Tibial artery (tissue), 4 donors: ENCODE measurements around the gene MYL9.
"Not testable (repeated sequence)": the region's sequence is repeated elsewhere in the genome, so short reads cannot be mapped to it uniquely, and the experiment has no call there.

Source experiments
- DNase-seq, 2 donors: peaks; one replicate each; pipeline ENCODE4 v3.0.0-alpha.2; 2019
- H3K27ac ChIP-seq, 2 donors: fragments of 200-600 bp; sonication (generic) in 1 of 2; 1 replicate in 1 of 2; 2 replicates in 1 of 2; pipeline ENCODE4 v1.5.1; 2018 to 2019; ENCODE audit warnings: mild to moderate bottlenecking in 1 of 2
- H3K27me3 ChIP-seq, 2 donors: fragments of 200-600 bp; sonication (generic) in 1 of 2; one replicate each; pipeline versions ENCODE4 v1.5.1 to v1.6.0; 2016 to 2019
- H3K36me3 ChIP-seq, 3 donors: fragments of 200-600 bp; sonication (generic) in 2 of 3; one replicate each; pipeline ENCODE4 v1.5.1; 2016 to 2019; ENCODE audit warnings: mild to moderate bottlenecking in 2 of 3
- H3K4me1 ChIP-seq, 4 donors: fragments of 200-600 bp; sonication (generic) in 2 of 4; 1 replicate in 3 of 4; 2 replicates in 1 of 4; pipeline ENCODE4 v1.5.1; 2016 to 2019
- H3K4me3 ChIP-seq, 2 donors: fragments of 200-600 bp; sonication (generic) in 1 of 2; 1 replicate in 1 of 2; 2 replicates in 1 of 2; pipeline ENCODE4 v1.5.1; 2018 to 2019; ENCODE audit warnings: mild to moderate bottlenecking in 2 of 2
- H3K9me3 ChIP-seq, 3 donors: fragments of 200-600 bp; sonication (generic) in 1 of 3; one replicate each; pipeline ENCODE4 v1.5.1; 2016 to 2019
- CTCF ChIP-seq, 2 experiments: fragments of 200-600 bp in 1 of 2; fragments of 450-650 bp in 1 of 2; IDR thresholded peaks; one replicate each; pipeline ENCODE4 v1.5.1; 2017 to 2019; ENCODE audit warnings: antibody characterized with exemption in 2 of 2, mild to moderate bottlenecking in 1 of 2, moderate library complexity in 1 of 2
- intact Hi-C: fragments of 100-400 bp; cut with DNase I; formaldehyde crosslinking; loops from one replicate; pipeline ENCODE4 v1.15.0; 2023; ENCODE audit warnings: low total_unique reads

MYL9 gene

DNA sequence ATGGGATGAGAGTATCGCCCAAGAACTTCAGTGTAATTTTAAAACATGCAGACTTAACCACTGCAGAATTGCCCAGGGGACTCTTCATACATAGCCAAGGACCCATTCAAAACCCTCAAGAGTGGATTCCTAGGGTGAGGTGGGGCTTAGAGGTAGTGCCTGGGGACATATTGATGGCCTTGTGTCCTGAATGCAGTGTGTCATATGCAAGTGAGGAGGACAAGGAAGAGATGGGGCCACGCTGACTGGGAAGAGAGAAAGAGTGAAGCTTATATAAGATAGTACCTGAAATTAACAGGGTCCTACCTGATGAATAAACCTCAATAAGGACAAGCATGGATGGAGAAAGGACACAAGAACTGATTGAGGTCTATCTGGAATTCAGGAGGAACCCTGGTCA lies 13.9 kb downstream of the MYL9 start:
- Histone ChIP-seq H3K9me3 (no peaks in the 10 kb centered on the region), H3K4me3 (no peak overlapping the region), H3K27me3 (no peaks in the 10 kb centered on the region), H3K4me1 (peaks cover 0 to 15% (median 6%) of the 10 kb centered on the region in 4 donors), H3K36me3 (no peaks in the 10 kb centered on the region), H3K27ac (no peak overlapping the region)
- TF ChIP-seq CTCF (IDR thresholded peaks at IDR 0.05), result no peak
- intact Hi-C loops, result loop anchor here (10.0 kb wide), 1 partner anchor 50 kb away; the partner anchor contains the start of gene RAB5IF
- DNase-seq, result no peak

- peaks cover 0 to 7% (median 0%) of the 10 kb centered on the region in 3 donors for H3K9me3 ChIP-seq
- TF ChIP-seq CTCF (IDR thresholded peaks at IDR 0.05), result no peak
- no peaks in the 10 kb centered on the region for H3K4me1 ChIP-seq
- no peak for DNase-seq
- H3K4me3 ChIP-seq, result no peak overlapping the region
- intact Hi-C loops, result no loop called here
- H3K27ac ChIP-seq, result no peak overlapping the region
- no peaks in the 10 kb centered on the region for H3K27me3 ChIP-seq
- no peaks in the 10 kb centered on the region for H3K36me3 ChIP-seq
Measured at GRCh38 chr20:36562724-36563123, 21.4 kb downstream of the MYL9 start.

DNA sequence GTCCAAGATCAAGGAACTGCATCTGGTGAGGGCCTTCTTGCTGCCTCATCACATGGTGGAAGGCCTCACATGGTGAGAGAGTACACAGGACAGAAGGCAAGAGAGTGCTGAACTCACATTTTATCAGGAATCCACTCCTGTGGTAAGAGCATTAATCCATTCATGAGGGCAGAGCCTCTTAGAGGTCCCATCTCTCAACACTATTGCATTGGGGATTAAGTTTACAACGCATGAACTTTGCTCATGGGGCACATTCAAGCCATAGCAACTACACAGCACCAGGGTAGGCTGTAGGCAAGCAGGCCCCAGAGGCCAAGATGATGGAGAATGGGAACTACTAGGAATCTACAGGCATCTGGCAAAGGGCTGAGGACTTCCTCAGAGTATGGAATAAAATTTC lies 22.1 kb downstream of the MYL9 start:
- DNase-seq, result no peak
- no peaks in the 10 kb centered on the region for H3K27me3 ChIP-seq
- peaks cover 0 to 7% (median 0%) of the 10 kb centered on the region in 3 donors for H3K9me3 ChIP-seq
- no peak overlapping the region for H3K4me3 ChIP-seq
- no peak for TF ChIP-seq CTCF (IDR thresholded peaks at IDR 0.05)
- intact Hi-C loops, result no loop called here
- H3K4me1 ChIP-seq, result no peaks in the 10 kb centered on the region
- H3K27ac ChIP-seq, result no peak overlapping the region
- H3K36me3 ChIP-seq, result no peaks in the 10 kb centered on the region

- H3K4me1 ChIP-seq, H3K36me3 ChIP-seq, H3K9me3 ChIP-seq, H3K27me3 ChIP-seq, H3K27ac ChIP-seq, DNase-seq, intact Hi-C loops, H3K4me3 ChIP-seq: not testable (repeated sequence)
Measured at GRCh38 chr20:36564078-36564725, 22.9 kb downstream of the MYL9 start.

GRCh38 chr20:36564726-36565121 lies 23.4 kb downstream of the MYL9 start:
- H3K27ac ChIP-seq, H3K9me3 ChIP-seq, H3K4me3 ChIP-seq, H3K27me3 ChIP-seq, H3K4me1 ChIP-seq, DNase-seq, intact Hi-C loops, H3K36me3 ChIP-seq: not testable (repeated sequence)

DNA sequence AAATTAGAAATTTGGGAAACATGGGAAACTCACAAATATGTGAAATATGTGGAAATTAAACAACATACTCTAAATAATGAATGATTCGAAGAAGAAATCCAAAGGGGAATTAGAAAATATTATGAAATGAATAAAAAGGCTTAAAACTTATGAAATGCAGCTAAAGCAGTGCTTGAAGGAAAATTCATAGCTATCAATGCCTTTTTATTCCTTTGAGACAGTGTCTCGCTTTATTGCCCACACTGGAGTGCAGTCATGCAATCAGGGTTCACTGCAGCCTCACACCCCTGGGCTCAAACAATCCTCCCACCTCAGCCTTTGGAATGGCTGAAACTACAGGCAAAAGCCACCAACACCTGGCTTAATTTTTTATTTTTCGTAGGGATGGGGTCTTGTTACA lies 24.2 kb downstream of the MYL9 start:
- no peak overlapping the region for H3K27ac ChIP-seq
- TF ChIP-seq CTCF (IDR thresholded peaks at IDR 0.05), result no peak
- intact Hi-C loops, result no loop called here

More for the DNA sequence above, 24.2 kb downstream of the MYL9 start:
- no peak for DNase-seq
- Histone ChIP-seq H3K4me3 (no peak overlapping the region), H3K9me3 (peaks cover 0 to 7% (median 0%) of the 10 kb centered on the region in 3 donors), H3K4me1 (no peaks in the 10 kb centered on the region), H3K27me3 (no peaks in the 10 kb centered on the region), H3K36me3 (no peaks in the 10 kb centered on the region)
